Measurements from ENCODE around the gene UBTF.
A peak's percentile ranks its signal among the peaks of the same experiment; 100 is the strongest.

DNA sequence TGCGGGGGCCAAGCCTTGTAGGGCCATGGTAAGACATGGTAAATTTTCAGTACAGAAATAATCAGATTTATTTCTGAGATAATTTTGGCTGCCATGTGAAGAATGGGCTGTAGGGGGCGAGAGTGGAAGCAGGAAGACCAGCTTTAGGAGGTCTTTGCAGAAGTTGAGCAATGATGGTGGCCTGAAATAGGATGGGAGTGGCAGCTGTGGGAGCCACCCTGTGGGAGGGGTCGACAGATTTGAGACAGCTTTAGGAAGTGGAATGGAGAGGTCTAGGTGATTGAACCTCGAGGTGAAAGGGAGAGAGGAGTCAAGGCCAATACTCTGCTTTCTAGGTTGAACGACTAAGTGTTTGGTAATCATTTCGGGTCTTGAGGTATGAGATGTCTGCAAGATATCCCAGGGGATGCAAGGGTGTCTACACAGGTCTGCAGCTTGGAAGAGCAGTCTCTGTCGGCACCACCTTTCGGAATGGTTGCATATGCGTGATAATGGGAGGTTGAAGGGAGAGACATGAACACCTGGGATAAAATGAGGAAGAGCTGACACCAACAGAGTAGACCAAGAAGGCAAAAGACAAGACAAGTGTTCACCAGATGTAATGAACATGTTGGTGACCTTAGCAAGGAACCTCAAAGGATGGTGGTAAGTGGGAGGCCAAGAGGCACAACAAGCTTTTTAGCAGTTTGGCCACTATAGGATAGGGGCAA, 15.6 kb downstream of the UBTF start:
- TF ChIP-seq, protein P1, sequence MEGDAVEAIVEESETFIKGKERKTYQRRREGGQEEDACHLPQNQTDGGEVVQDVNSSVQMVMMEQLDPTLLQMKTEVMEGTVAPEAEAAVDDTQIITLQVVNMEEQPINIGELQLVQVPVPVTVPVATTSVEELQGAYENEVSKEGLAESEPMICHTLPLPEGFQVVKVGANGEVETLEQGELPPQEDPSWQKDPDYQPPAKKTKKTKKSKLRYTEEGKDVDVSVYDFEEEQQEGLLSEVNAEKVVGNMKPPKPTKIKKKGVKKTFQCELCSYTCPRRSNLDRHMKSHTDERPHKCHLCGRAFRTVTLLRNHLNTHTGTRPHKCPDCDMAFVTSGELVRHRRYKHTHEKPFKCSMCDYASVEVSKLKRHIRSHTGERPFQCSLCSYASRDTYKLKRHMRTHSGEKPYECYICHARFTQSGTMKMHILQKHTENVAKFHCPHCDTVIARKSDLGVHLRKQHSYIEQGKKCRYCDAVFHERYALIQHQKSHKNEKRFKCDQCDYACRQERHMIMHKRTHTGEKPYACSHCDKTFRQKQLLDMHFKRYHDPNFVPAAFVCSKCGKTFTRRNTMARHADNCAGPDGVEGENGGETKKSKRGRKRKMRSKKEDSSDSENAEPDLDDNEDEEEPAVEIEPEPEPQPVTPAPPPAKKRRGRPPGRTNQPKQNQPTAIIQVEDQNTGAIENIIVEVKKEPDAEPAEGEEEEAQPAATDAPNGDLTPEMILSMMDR (optimal IDR thresholded peaks at IDR 0.05 in 1 of 3, IDR thresholded peaks at IDR 0.05 in 1 of 3, conservative IDR thresholded peaks at IDR 0.05 in 1 of 3; ENCODE audit: extremely low read depth in 1 of 3, insufficient read depth in 2 of 3, low read length in 3 of 3) = peak; percentile 58 to 82 (median 65)
- TF ChIP-seq EZH2 (IDR thresholded peaks at IDR 0.05; ENCODE audit: low read length) = no peak
